ENCODE data around the gene UGT2B15.
"Not testable (repeated sequence)": the region's sequence is repeated elsewhere in the genome, so short reads cannot be mapped to it uniquely, and the experiment has no call there.

- TF ChIP-seq CTCF, POLR2A (IDR thresholded peaks at IDR 0.05): not testable (repeated sequence)
These were observed 1.8 kb downstream of the UGT2B15 start for GRCh38 chr4:68668537-68669163.
